Neural cell (in vitro differentiated cells): Measurements from ENCODE around the gene CCDC30. TPM values are rescaled to one million over a fixed set of nuclear protein-coding genes. Genes with fewer than 3 reads are reported as not detected.

Source experiments
- H2AFZ ChIP-seq: fragments of 200-600, 300-800 bp; sonication (generic), shearing (Covaris generic); 2 replicates; pipeline ENCODE4 v1.6.0; 2014; ENCODE audit warnings: low read depth, mild to moderate bottlenecking, antibody characterized with exemption, low read length, moderate library complexity
- H3F3A ChIP-seq: fragments of 200-600 bp; shearing (Covaris generic); 2 replicates; pipeline ENCODE4 v1.6.1; 2016; ENCODE audit warnings: mild to moderate bottlenecking, moderate library complexity, mixed read lengths, antibody characterized with exemption, low read length; ENCODE audit not compliant: insufficient read depth, poor library complexity, severe bottlenecking
- H3K27ac ChIP-seq: fragments of 200-600, 300-800 bp; sonication (generic), shearing (Covaris generic); 2 replicates; pipeline ENCODE4 v1.5.1; 2014; ENCODE audit warnings: mild to moderate bottlenecking, low read length, moderate library complexity
- H3K27me3 ChIP-seq: fragments of 300-800, 200-600 bp; sonication (generic), shearing (Covaris generic); 2 replicates; pipeline ENCODE4 v1.6.0; 2014; ENCODE audit warnings: mild to moderate bottlenecking, low read depth, low read length, moderate library complexity; ENCODE audit not compliant: insufficient read depth
- H3K36me3 ChIP-seq: fragments of 300-800, 200-600 bp; sonication (generic), shearing (Covaris generic); 2 replicates; pipeline ENCODE4 v1.5.1; 2014; ENCODE audit warnings: mild to moderate bottlenecking, antibody characterized with exemption, low read length, moderate library complexity; ENCODE audit not compliant: insufficient read depth
- H3K4me2 ChIP-seq: fragments of 300-800, 200-600 bp; sonication (generic), shearing (Covaris generic); 2 replicates; pipeline ENCODE4 v1.6.0; 2014; ENCODE audit warnings: mild to moderate bottlenecking, low read length
- H3K4me3 ChIP-seq: fragments of 300-800, 200-600 bp; sonication (generic), shearing (Covaris generic); 2 replicates; pipeline ENCODE4 v1.5.1; 2014; ENCODE audit warnings: mild to moderate bottlenecking, low read length, moderate library complexity
- H3K79me2 ChIP-seq: fragments of 200-600 bp; shearing (Covaris generic); replicated peaks from 2 replicates; pipeline ENCODE4 v1.6.0; 2014; ENCODE audit warnings: mild to moderate bottlenecking, low read length, moderate library complexity; ENCODE audit not compliant: insufficient read depth
- H3K9ac ChIP-seq: fragments of 300-800, 200-600 bp; sonication (generic), shearing (Covaris generic); 2 replicates; pipeline ENCODE4 v1.6.1; 2016; ENCODE audit warnings: mild to moderate bottlenecking, low read length, mixed read lengths
- H3K9me2 ChIP-seq: fragments of 200-600 bp; shearing (Covaris generic); 2 replicates; pipeline ENCODE4 v1.6.1; 2016; ENCODE audit warnings: mild to moderate bottlenecking, low read length, mixed read lengths; ENCODE audit not compliant: insufficient read depth
- H3K9me3 ChIP-seq: fragments of 200-600, 300-800 bp; sonication (generic), shearing (Covaris generic); 2 replicates; pipeline ENCODE4 v1.6.1; 2016; ENCODE audit warnings: mild to moderate bottlenecking, mixed run types, low read length, moderate library complexity, mixed read lengths
- H4K20me1 ChIP-seq: fragments of 200-600 bp; shearing (Covaris generic); 2 replicates; pipeline ENCODE4 v1.6.1; 2016; ENCODE audit warnings: mild to moderate bottlenecking, mixed run types; ENCODE audit not compliant: insufficient read depth
- CTCF ChIP-seq: fragments of 450-650 bp; IDR thresholded peaks from 2 replicates; pipeline ENCODE4 v1.5.1; 2014; ENCODE audit warnings: antibody characterized with exemption, mild to moderate bottlenecking, moderate library complexity; ENCODE audit not compliant: poor library complexity, severe bottlenecking
- EP300 ChIP-seq: fragments of 450-650 bp; conservative IDR thresholded peaks from 2 replicates; pipeline ENCODE4 v1.6.1; 2014; ENCODE audit warnings: antibody characterized with exemption, mild to moderate bottlenecking, moderate library complexity; ENCODE audit not compliant: poor library complexity, severe bottlenecking
- EZH2 ChIP-seq: fragments of 200-600, 300-800 bp; shearing (Covaris generic), sonication (generic); IDR thresholded peaks from 2 replicates; pipeline ENCODE4 v1.6.1; 2014; ENCODE audit warnings: antibody characterized with exemption, low read length, borderline replicate concordance, mild to moderate bottlenecking; ENCODE audit not compliant: insufficient read depth, poor library complexity, severe bottlenecking
- MXI1 ChIP-seq: fragments of 450-650 bp; conservative IDR thresholded peaks from 2 replicates; pipeline ENCODE4 v1.6.1; 2014; ENCODE audit warnings: antibody characterized with exemption, mild to moderate bottlenecking; ENCODE audit not compliant: poor library complexity, severe bottlenecking
- POLR2AphosphoS5 ChIP-seq: IDR thresholded peaks from 2 replicates; pipeline ENCODE4 v1.6.1; 2012
- RAD21 ChIP-seq: fragments of 450-650 bp; conservative IDR thresholded peaks from 2 replicates; pipeline ENCODE4 v1.6.1; 2014; ENCODE audit warnings: antibody characterized with exemption, mild to moderate bottlenecking, moderate library complexity
- SMC3 ChIP-seq: fragments of 450-650 bp; conservative IDR thresholded peaks from 2 replicates; pipeline ENCODE4 v1.6.1; 2014; ENCODE audit warnings: antibody characterized with exemption, mild to moderate bottlenecking, moderate library complexity; ENCODE audit not compliant: poor library complexity
- TAF1 ChIP-seq: IDR thresholded peaks from 2 replicates; pipeline ENCODE4 v1.6.1; 2012; ENCODE audit warnings: low read depth
- polyA plus RNA-seq: library from polyadenylated mRNA; depleted of rRNA; stranded (reverse); fragments of >200 nt; gene quantifications from 2 replicates; pipeline ENCODE4 v1.2.3, GENCODE V29; 2014
- TF ChIP-seq, protein P1 (sequence below): IDR thresholded peaks from 2 replicates; pipeline ENCODE4 v1.6.1; 2012; ENCODE audit warnings: borderline replicate concordance

CCDC30 gene
- polyA plus RNA-seq, 1 donor from 2014 or later, result 13.2 TPM

DNA sequence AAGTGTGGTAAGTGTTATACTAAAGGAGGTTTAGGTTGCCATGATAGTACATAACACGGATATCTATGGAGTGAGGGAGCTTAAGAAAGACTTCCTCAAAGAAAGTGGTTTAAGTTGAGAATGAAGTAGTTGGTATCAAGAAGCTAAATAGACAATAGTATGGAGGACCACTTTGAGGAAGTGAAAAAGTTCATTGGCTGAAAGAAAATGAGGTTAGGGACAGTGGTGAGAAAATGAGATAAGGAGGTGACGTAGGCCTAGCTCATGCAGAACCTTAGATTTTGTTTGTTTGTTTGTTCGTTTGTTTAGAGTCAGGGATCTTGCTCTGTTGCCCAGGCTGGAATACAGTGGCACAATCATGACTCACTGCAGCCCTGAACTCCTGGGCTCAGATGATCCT lies 122.9 kb downstream of the CCDC30 start:
- Histone ChIP-seq H3K4me2 (no peak overlapping the region), H3K27me3 (no peaks in the 10 kb centered on the region), H3K9ac (no peak overlapping the region), H2AFZ (no peak overlapping the region), H3F3A (no peaks in the 10 kb centered on the region), H3K79me2 (no peaks in the 10 kb centered on the region), H3K27ac (no peak overlapping the region), H3K9me3 (peaks cover 4% of the 10 kb centered on the region), H4K20me1 (no peaks in the 10 kb centered on the region), H3K4me3 (no peak overlapping the region), H3K36me3 (no peaks in the 10 kb centered on the region), H3K9me2 (no peaks in the 10 kb centered on the region)
- TF ChIP-seq EZH2 (no peak), TAF1 (no peak), CTCF (no peak), RAD21 (no peak), MXI1 (no peak), POLR2AphosphoS5 (no peak), EP300 (no peak), SMC3 (no peak)
- TF ChIP-seq, protein P1, sequence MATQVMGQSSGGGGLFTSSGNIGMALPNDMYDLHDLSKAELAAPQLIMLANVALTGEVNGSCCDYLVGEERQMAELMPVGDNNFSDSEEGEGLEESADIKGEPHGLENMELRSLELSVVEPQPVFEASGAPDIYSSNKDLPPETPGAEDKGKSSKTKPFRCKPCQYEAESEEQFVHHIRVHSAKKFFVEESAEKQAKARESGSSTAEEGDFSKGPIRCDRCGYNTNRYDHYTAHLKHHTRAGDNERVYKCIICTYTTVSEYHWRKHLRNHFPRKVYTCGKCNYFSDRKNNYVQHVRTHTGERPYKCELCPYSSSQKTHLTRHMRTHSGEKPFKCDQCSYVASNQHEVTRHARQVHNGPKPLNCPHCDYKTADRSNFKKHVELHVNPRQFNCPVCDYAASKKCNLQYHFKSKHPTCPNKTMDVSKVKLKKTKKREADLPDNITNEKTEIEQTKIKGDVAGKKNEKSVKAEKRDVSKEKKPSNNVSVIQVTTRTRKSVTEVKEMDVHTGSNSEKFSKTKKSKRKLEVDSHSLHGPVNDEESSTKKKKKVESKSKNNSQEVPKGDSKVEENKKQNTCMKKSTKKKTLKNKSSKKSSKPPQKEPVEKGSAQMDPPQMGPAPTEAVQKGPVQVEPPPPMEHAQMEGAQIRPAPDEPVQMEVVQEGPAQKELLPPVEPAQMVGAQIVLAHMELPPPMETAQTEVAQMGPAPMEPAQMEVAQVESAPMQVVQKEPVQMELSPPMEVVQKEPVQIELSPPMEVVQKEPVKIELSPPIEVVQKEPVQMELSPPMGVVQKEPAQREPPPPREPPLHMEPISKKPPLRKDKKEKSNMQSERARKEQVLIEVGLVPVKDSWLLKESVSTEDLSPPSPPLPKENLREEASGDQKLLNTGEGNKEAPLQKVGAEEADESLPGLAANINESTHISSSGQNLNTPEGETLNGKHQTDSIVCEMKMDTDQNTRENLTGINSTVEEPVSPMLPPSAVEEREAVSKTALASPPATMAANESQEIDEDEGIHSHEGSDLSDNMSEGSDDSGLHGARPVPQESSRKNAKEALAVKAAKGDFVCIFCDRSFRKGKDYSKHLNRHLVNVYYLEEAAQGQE, result no peak

- no peaks in the 10 kb centered on the region for H3K9me2 ChIP-seq
- H3K4me3 ChIP-seq, result no peak overlapping the region
- H3K79me2 ChIP-seq, result no peaks in the 10 kb centered on the region
- H3F3A ChIP-seq, result no peaks in the 10 kb centered on the region
- H2AFZ ChIP-seq, result no peak overlapping the region
- H3K9ac ChIP-seq, result no peak overlapping the region
- no peaks in the 10 kb centered on the region for H4K20me1 ChIP-seq
- peaks cover 4% of the 10 kb centered on the region for H3K9me3 ChIP-seq
- H3K4me2 ChIP-seq, result no peak overlapping the region
- no peak overlapping the region for H3K27ac ChIP-seq
- no peaks in the 10 kb centered on the region for H3K27me3 ChIP-seq
- H3K36me3 ChIP-seq, result no peaks in the 10 kb centered on the region
- TF ChIP-seq POLR2AphosphoS5 (no peak), RAD21 (no peak), MXI1 (no peak), SMC3 (no peak), CTCF (no peak), TAF1 (no peak), EP300 (no peak), EZH2 (no peak)
- TF ChIP-seq, protein P1, result no peak
Measured at GRCh38 chr1:42587753-42588152, 124.7 kb downstream of the CCDC30 start.
